SK-N-SH (cell line): ENCODE results near the gene SPINT2. TPM values are rescaled to one million over a fixed set of nuclear protein-coding genes. Genes with fewer than 3 reads are reported as not detected.

Source experiments
- CTCF ChIA-PET: fragments of 300-600, 350-600 bp; formaldehyde crosslinking; extraction: SDS; loops from one replicate; lab custom pipeline; 2021; lab: Yijun Ruan, JAX
- POLR2A ChIA-PET: fragments of 350-600 bp; sonication (Branson Sonifier 250); formaldehyde crosslinking; extraction: SDS; loops from one replicate; lab custom pipeline; 2020; ENCODE audit warnings: antibody characterized with exemption, inconsistent platforms; lab: Yijun Ruan, JAX
- DNase-seq: peaks from one replicate; pipeline ENCODE4 v3.0.0; 2012
- H2AFZ ChIP-seq: fragments of 200-600 bp; sonication (generic); 2 replicates; pipeline ENCODE4 v1.8.1; 2016; ENCODE audit warnings: antibody characterized with exemption, mild to moderate bottlenecking, low read depth
- H3F3A ChIP-seq: fragments of 200-600 bp; sonication (generic); replicated peaks from 2 replicates; pipeline ENCODE3; 2016; ENCODE audit warnings: antibody characterized with exemption, mild to moderate bottlenecking; ENCODE audit not compliant: insufficient read depth
- H3K27ac ChIP-seq, 2 experiments: fragments of 200-500 bp in 1 of 2; fragments of 200-600 bp in 1 of 2; sonication (Bioruptor generic) in 1 of 2; sonication (generic), shearing (Covaris generic) in 1 of 2; 2 replicates each; pipeline versions ENCODE4 v1.5.1 to v1.6.1; 2014 to 2016; ENCODE audit warnings: low read depth in 2 of 2, inconsistent platforms in 1 of 2, low read length in 1 of 2, mild to moderate bottlenecking in 1 of 2, mixed read lengths in 1 of 2
- H3K27me3 ChIP-seq: fragments of 200-600 bp; sonication (generic), shearing (Covaris generic); 2 replicates; pipeline ENCODE4 v1.6.1; 2016; ENCODE audit warnings: mixed run types; ENCODE audit not compliant: insufficient read depth
- H3K36me3 ChIP-seq, 2 experiments: fragments of 200-500 bp in 1 of 2; fragments of 200-600 bp in 1 of 2; sonication (Bioruptor generic) in 1 of 2; sonication (generic) in 1 of 2; replicated peaks in 1 of 2; 2 replicates each; pipeline versions ENCODE3 to v1.5.1; 2014 to 2016; ENCODE audit warnings: low read length in 1 of 2, mild to moderate bottlenecking in 1 of 2; ENCODE audit not compliant: insufficient read depth in 2 of 2, control insufficient read depth in 1 of 2
- H3K4me1 ChIP-seq, 2 experiments: fragments of 200-500 bp in 1 of 2; fragments of 200-600 bp in 1 of 2; sonication (Bioruptor generic) in 1 of 2; sonication (generic), shearing (Covaris generic) in 1 of 2; 2 replicates each; pipeline versions ENCODE4 v1.5.1 to v1.6.1; 2014 to 2016; ENCODE audit warnings: low read depth in 1 of 2, low read length in 1 of 2, mixed run types in 1 of 2; ENCODE audit not compliant: insufficient read depth in 2 of 2, control insufficient read depth in 1 of 2
- H3K4me2 ChIP-seq: fragments of 200-600 bp; sonication (generic), shearing (Covaris generic); 2 replicates; pipeline ENCODE4 v1.6.1; 2017; ENCODE audit warnings: mixed run types
- H3K4me3 ChIP-seq, 2 experiments: fragments of 200-500 bp in 1 of 2; fragments of 200-600 bp in 1 of 2; sonication (Bioruptor generic) in 1 of 2; sonication (generic), shearing (Covaris generic) in 1 of 2; 2 replicates each; pipeline versions ENCODE4 v1.5.1 to v1.8.1; 2014 to 2016; ENCODE audit warnings: low read depth in 2 of 2, inconsistent platforms in 1 of 2, low read length in 1 of 2, mild to moderate bottlenecking in 1 of 2, mixed read lengths in 1 of 2, moderate library complexity in 1 of 2
- H3K79me2 ChIP-seq: fragments of 200-600 bp; sonication (generic); 2 replicates; pipeline ENCODE4 v1.8.1; 2017; ENCODE audit warnings: mild to moderate bottlenecking; ENCODE audit not compliant: insufficient read depth
- H3K9ac ChIP-seq: fragments of 200-600 bp; sonication (generic); 2 replicates; pipeline ENCODE4 v1.6.1; 2017; ENCODE audit warnings: mixed run types
- H3K9me2 ChIP-seq: fragments of 200-600 bp; sonication (generic); 2 replicates; pipeline ENCODE4 v1.6.1; 2017; ENCODE audit warnings: mixed run types
- H3K9me3 ChIP-seq: fragments of 200-600 bp; sonication (generic); 2 replicates; pipeline ENCODE4 v1.6.1; 2017; ENCODE audit warnings: mixed run types, mild to moderate bottlenecking, moderate library complexity
- H4K20me1 ChIP-seq: fragments of 200-600 bp; sonication (generic); 2 replicates; pipeline ENCODE4 v1.6.1; 2017; ENCODE audit warnings: mild to moderate bottlenecking, mixed run types; ENCODE audit not compliant: insufficient read depth
- CHD2 ChIP-seq: fragments of 150-350 bp; IDR thresholded peaks from 2 replicates; pipeline ENCODE4 v1.6.1; 2018; ENCODE audit warnings: low read length; ENCODE audit not compliant: partially characterized antibody
- EZH2phosphoT487 ChIP-seq: fragments of 200-600 bp; sonication (generic); IDR thresholded peaks from 2 replicates; pipeline ENCODE4 v1.6.1; 2017; ENCODE audit warnings: low read depth, mixed run types, mild to moderate bottlenecking, antibody characterized with exemption, moderate library complexity, borderline replicate concordance
- FOXJ3 ChIP-seq: sonication (generic); formaldehyde crosslinking; IDR thresholded peaks from 2 replicates; pipeline ENCODE4 v1.5.1; 2020; ENCODE audit warnings: mild to moderate bottlenecking, missing genetic modification reagents
- GATA2 ChIP-seq: sonication (generic); formaldehyde crosslinking; IDR thresholded peaks from 2 replicates; pipeline ENCODE4 v1.5.0; 2020; ENCODE audit warnings: mild to moderate bottlenecking, missing genetic modification reagents
- NRF1 ChIP-seq: IDR thresholded peaks from 2 replicates; pipeline ENCODE4 v1.6.1; 2012; ENCODE audit warnings: low read depth, mild to moderate bottlenecking, low read length
- PBX3 ChIP-seq: IDR thresholded peaks from 2 replicates; pipeline ENCODE4; 2012
- RAD21 ChIP-seq: IDR thresholded peaks from 2 replicates; pipeline ENCODE4 v1.6.1; 2012; ENCODE audit warnings: mild to moderate bottlenecking, low read length
- RCOR1 ChIP-seq: fragments of 150-350 bp; IDR thresholded peaks from 2 replicates; pipeline ENCODE4 v1.6.1; 2017; ENCODE audit warnings: antibody characterized with exemption, low read length
- RXRA ChIP-seq: IDR thresholded peaks from 2 replicates; pipeline ENCODE4 v1.4.0; 2012; ENCODE audit warnings: low read depth, mild to moderate bottlenecking, borderline replicate concordance
- TCF12 ChIP-seq: IDR thresholded peaks from 2 replicates; pipeline ENCODE4 v1.4.0; 2012
- TEAD4 ChIP-seq: IDR thresholded peaks from 2 replicates; pipeline ENCODE4 v1.4.0; 2012; ENCODE audit warnings: mild to moderate bottlenecking, borderline replicate concordance; ENCODE audit not compliant: insufficient read depth
- USF2 ChIP-seq: fragments of 150-350 bp; IDR thresholded peaks from 2 replicates; pipeline ENCODE4 v1.6.1; 2017; ENCODE audit warnings: antibody characterized with exemption, low read length, low read depth, borderline replicate concordance
- YY1 ChIP-seq: IDR thresholded peaks from 2 replicates; pipeline ENCODE4 v1.4.0; 2012; ENCODE audit warnings: low read depth, mild to moderate bottlenecking
- WGBS: methylation state at CpG from one replicate; pipeline ENCODE4 v1.1.6; 2017; ENCODE audit warnings: low lambda C conversion rate; 5-methylcytosine and 5-hydroxymethylcytosine counted together
- polyA plus RNA-seq, 3 experiments: library from polyadenylated mRNA; depleted of rRNA; stranded (reverse); fragments of >200 nt; gene quantifications; 2 replicates each; pipeline ENCODE4 v1.2.3, GENCODE V29; 2012
- TF ChIP-seq, protein P1 (sequence below): IDR thresholded peaks from 2 replicates; pipeline ENCODE4 v1.4.0; 2012; ENCODE audit warnings: low read depth, borderline replicate concordance
- TF ChIP-seq, protein P2 (sequence below): IDR thresholded peaks from 2 replicates; pipeline ENCODE4 v1.6.1; 2012; ENCODE audit warnings: mild to moderate bottlenecking, low read depth, low read length, moderate library complexity

SPINT2 gene
- polyA plus RNA-seq, 1 of the 3 experiments (the other 2 are of a cell fraction) = 1.0 TPM

GRCh38 chr19:38283271-38283670, 18.9 kb downstream of the SPINT2 start:
- Histone ChIP-seq H3K4me1 (peaks cover under 1 to 12% of the 10 kb centered on the region in 2 experiments; a peak in 3 of 4 replicates), H3K79me2 (no peaks in the 10 kb centered on the region), H3K9ac (no peak overlapping the region), H4K20me1 (no peaks in the 10 kb centered on the region), H3K36me3 (no peaks in the 10 kb centered on the region), H3K27ac (no peak overlapping the region), H3F3A (peaks cover under 1% of the 10 kb centered on the region), H3K9me3 (no peaks in the 10 kb centered on the region), H3K4me3 (no peak overlapping the region), H3K4me2 (no peak overlapping the region), H2AFZ (no peak overlapping the region), H3K9me2 (no peaks in the 10 kb centered on the region), H3K27me3 (no peaks in the 10 kb centered on the region)
- ChIA-PET POLR2A (no interaction called here), CTCF (interaction anchor here (1.1 to 1.2 kb wide), 2 partner anchors 49 to 53 kb away, joined by 3 read pairs; partner anchors contain the start of gene CATSPERG)
- WGBS = 85% methylated on average over 4 of the region's 8 CpGs
- TF ChIP-seq NRF1 (no peak), YY1 (no peak), RCOR1 (no peak), GATA2 (no peak), TEAD4 (no peak), FOXJ3 (CRISPR knock-in tag) (no peak), TCF12 (no peak), PBX3 (no peak)
- TF ChIP-seq, protein P1, sequence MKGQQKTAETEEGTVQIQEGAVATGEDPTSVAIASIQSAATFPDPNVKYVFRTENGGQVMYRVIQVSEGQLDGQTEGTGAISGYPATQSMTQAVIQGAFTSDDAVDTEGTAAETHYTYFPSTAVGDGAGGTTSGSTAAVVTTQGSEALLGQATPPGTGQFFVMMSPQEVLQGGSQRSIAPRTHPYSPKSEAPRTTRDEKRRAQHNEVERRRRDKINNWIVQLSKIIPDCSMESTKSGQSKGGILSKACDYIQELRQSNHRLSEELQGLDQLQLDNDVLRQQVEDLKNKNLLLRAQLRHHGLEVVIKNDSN = no peak
- no peak for DNase-seq

- H2AFZ ChIP-seq = no peak overlapping the region
- H3K9me3 ChIP-seq = no peaks in the 10 kb centered on the region
- H4K20me1 ChIP-seq = no peaks in the 10 kb centered on the region
- no peak for DNase-seq
- ChIA-PET CTCF (no interaction called here), POLR2A (no interaction called here)
- H3K9me2 ChIP-seq = no peaks in the 10 kb centered on the region
- TF ChIP-seq, protein P2, sequence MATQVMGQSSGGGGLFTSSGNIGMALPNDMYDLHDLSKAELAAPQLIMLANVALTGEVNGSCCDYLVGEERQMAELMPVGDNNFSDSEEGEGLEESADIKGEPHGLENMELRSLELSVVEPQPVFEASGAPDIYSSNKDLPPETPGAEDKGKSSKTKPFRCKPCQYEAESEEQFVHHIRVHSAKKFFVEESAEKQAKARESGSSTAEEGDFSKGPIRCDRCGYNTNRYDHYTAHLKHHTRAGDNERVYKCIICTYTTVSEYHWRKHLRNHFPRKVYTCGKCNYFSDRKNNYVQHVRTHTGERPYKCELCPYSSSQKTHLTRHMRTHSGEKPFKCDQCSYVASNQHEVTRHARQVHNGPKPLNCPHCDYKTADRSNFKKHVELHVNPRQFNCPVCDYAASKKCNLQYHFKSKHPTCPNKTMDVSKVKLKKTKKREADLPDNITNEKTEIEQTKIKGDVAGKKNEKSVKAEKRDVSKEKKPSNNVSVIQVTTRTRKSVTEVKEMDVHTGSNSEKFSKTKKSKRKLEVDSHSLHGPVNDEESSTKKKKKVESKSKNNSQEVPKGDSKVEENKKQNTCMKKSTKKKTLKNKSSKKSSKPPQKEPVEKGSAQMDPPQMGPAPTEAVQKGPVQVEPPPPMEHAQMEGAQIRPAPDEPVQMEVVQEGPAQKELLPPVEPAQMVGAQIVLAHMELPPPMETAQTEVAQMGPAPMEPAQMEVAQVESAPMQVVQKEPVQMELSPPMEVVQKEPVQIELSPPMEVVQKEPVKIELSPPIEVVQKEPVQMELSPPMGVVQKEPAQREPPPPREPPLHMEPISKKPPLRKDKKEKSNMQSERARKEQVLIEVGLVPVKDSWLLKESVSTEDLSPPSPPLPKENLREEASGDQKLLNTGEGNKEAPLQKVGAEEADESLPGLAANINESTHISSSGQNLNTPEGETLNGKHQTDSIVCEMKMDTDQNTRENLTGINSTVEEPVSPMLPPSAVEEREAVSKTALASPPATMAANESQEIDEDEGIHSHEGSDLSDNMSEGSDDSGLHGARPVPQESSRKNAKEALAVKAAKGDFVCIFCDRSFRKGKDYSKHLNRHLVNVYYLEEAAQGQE = no peak
- TF ChIP-seq CHD2 = no peak
- TF ChIP-seq FOXJ3 (CRISPR knock-in tag) = no peak
- no peak for TF ChIP-seq EZH2phosphoT487
- TF ChIP-seq RAD21 = no peak
- no peak for TF ChIP-seq RXRA
- TF ChIP-seq USF2 = no peak
- no peak for TF ChIP-seq PBX3
- H3K27ac ChIP-seq = no peak overlapping the region
- H3K27me3 ChIP-seq = no peaks in the 10 kb centered on the region
- H3K4me3 ChIP-seq = no peak overlapping the region
- H3K36me3 ChIP-seq = no peaks in the 10 kb centered on the region
- 90% methylated on average over 7 of the region's 7 CpGs for WGBS
- peaks cover 0 to 17% of the 10 kb centered on the region in 2 experiments; a peak in 1 of 4 replicates for H3K4me1 ChIP-seq
- no peaks in the 10 kb centered on the region for H3K79me2 ChIP-seq
- no peaks in the 10 kb centered on the region for H3F3A ChIP-seq
- H3K9ac ChIP-seq = no peak overlapping the region
- no peak overlapping the region for H3K4me2 ChIP-seq
These were observed 20.0 kb downstream of the SPINT2 start for GRCh38 chr19:38284422-38284821.
